ENCODE measurements around the gene ITGAV. TPM values are rescaled to one million over a fixed set of nuclear protein-coding genes. Genes with fewer than 3 reads are reported as not detected.

Gene ITGAV
- total and polyA plus RNA-seq, 2 of the 4 experiments (the other 2 are of a cell fraction) = 45.8 to 181 TPM

DNA sequence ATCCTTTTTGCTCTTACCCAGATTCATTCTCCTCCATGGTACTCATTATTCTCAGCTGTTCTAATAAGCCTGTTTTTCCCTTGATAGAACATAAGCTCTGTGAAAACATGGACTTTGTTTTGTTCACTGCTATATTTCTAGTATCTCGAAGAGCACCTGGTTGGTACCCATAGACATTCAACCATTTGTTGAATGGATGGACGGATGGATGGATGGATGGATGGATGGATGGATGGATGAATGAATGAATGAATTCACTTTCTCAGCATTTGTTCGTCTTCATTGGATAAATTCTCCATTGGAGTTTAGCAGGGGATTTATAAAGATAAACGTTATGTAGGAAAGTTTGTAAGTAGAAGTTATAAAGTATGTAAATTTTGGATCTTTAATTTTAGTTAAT lies 106.9 kb downstream of the ITGAV start:
- ChIA-PET POLR2A (ENCODE audit: unreplicated experiment) (no interaction called here), CTCF (no interaction called here)
- Histone ChIP-seq H2BK20ac (ENCODE audit: low read depth, low read length) (no peak overlapping the region), H3K4me2 (ENCODE audit: low read depth, low read length) (no peak overlapping the region), H2BK120ac (ENCODE audit: low read depth, low read length) (no peak overlapping the region), H2AFZ (replicated peaks; ENCODE audit: low read length, poor library complexity) (no peak overlapping the region), H2BK5ac (ENCODE audit: low read depth, low read length, poor library complexity, severe bottlenecking) (no peak overlapping the region), H3K4me1 (ENCODE audit: control insufficient read depth, insufficient read depth, low read length) (no peaks in the 10 kb centered on the region), H4K20me1 (ENCODE audit: insufficient read depth, low read length) (no peaks in the 10 kb centered on the region), H3K18ac (ENCODE audit: low read depth, low read length) (no peak overlapping the region), H3K4ac (ENCODE audit: low read depth, low read length) (no peak overlapping the region), H3K56ac (ENCODE audit: extremely low read depth, insufficient read depth, low read length) (no peak overlapping the region), H3K79me1 (ENCODE audit: low read depth in 1 of 2, low read length in 2 of 2) (peaks cover 0 to 9% of the 10 kb centered on the region in 2 experiments; a peak in 3 of 4 replicates), H3K9me1 (ENCODE audit: insufficient read depth, low read length) (no peaks in the 10 kb centered on the region), H2AK9ac (replicated peaks; ENCODE audit: low read depth, low read length, poor library complexity) (no peak overlapping the region), H3K9ac (ENCODE audit: low read depth, low read length) (no peak overlapping the region), H4K91ac (ENCODE audit: insufficient read depth, low read depth, low read length) (no peak overlapping the region), H3K14ac (replicated peaks; ENCODE audit: low read depth, low read length) (no peak overlapping the region), H2BK15ac (ENCODE audit: low read depth, low read length) (no peak overlapping the region), H3K36me3 (ENCODE audit: control insufficient read depth, insufficient read depth, low read length) (no peaks in the 10 kb centered on the region), H3K9me3 (ENCODE audit: control insufficient read depth, insufficient read depth, low read length) (no peaks in the 10 kb centered on the region), H2AK5ac (ENCODE audit: low read depth, low read length) (no peak overlapping the region), H3K4me3 (ENCODE audit: insufficient read depth, low read depth, low read length) (no peak overlapping the region), H4K5ac (ENCODE audit: low read depth, low read length) (no peak overlapping the region), H4K8ac (ENCODE audit: low read depth in 2 of 2, low read length in 2 of 2) (no peak overlapping the region), H3K23ac (ENCODE audit: low read depth, low read length) (no peak overlapping the region), H3K27ac (ENCODE audit: insufficient read depth, low read length) (no peak overlapping the region), H3K27me3 (ENCODE audit: control insufficient read depth, insufficient read depth, low read length) (no peaks in the 10 kb centered on the region)
- intact Hi-C loops (cut with micrococcal nuclease) = no loop called here
- no TSS peak for BruUV-seq (replicated peaks)
- in situ Hi-C loops (cut with MboI; ENCODE audit: low sequenced_read_pairs) = no loop called here
- TF ChIP-seq RFX5 (IDR thresholded peaks at IDR 0.05; ENCODE audit: low read depth, low read length) (no peak), MAFK (IDR thresholded peaks at IDR 0.05; ENCODE audit: low read depth, low read length) (no peak), SMC3 (IDR thresholded peaks at IDR 0.05; ENCODE audit: low read depth, low read length) (no peak), POLR2A (IDR thresholded peaks at IDR 0.05; ENCODE audit: low read depth, low read length) (no peak), CHD1 (IDR thresholded peaks at IDR 0.05; ENCODE audit: low read depth, low read length) (no peak), CEBPB (IDR thresholded peaks at IDR 0.05; ENCODE audit: low read depth, low read length) (no peak), RAD21 (IDR thresholded peaks at IDR 0.05; ENCODE audit: low read length) (no peak), RCOR1 (IDR thresholded peaks at IDR 0.05; ENCODE audit: insufficient replicate concordance, low read length) (no peak), MAZ (IDR thresholded peaks at IDR 0.05; ENCODE audit: borderline replicate concordance, low read depth, low read length) (no peak), MXI1 (IDR thresholded peaks at IDR 0.05; ENCODE audit: borderline replicate concordance, low read depth, low read length) (no peak), BHLHE40 (IDR thresholded peaks at IDR 0.05; ENCODE audit: low read depth, low read length) (no peak), FOS (IDR thresholded peaks at IDR 0.05; ENCODE audit: low read depth, low read length) (no peak), NFE2L2 (IDR thresholded peaks at IDR 0.05; ENCODE audit: low read depth, low read length) (no peak)
- TF ChIP-seq, protein P1, sequence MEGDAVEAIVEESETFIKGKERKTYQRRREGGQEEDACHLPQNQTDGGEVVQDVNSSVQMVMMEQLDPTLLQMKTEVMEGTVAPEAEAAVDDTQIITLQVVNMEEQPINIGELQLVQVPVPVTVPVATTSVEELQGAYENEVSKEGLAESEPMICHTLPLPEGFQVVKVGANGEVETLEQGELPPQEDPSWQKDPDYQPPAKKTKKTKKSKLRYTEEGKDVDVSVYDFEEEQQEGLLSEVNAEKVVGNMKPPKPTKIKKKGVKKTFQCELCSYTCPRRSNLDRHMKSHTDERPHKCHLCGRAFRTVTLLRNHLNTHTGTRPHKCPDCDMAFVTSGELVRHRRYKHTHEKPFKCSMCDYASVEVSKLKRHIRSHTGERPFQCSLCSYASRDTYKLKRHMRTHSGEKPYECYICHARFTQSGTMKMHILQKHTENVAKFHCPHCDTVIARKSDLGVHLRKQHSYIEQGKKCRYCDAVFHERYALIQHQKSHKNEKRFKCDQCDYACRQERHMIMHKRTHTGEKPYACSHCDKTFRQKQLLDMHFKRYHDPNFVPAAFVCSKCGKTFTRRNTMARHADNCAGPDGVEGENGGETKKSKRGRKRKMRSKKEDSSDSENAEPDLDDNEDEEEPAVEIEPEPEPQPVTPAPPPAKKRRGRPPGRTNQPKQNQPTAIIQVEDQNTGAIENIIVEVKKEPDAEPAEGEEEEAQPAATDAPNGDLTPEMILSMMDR (conservative IDR thresholded peaks at IDR 0.05; ENCODE audit: low read depth, low read length) = no peak
- TF ChIP-seq, protein P2, sequence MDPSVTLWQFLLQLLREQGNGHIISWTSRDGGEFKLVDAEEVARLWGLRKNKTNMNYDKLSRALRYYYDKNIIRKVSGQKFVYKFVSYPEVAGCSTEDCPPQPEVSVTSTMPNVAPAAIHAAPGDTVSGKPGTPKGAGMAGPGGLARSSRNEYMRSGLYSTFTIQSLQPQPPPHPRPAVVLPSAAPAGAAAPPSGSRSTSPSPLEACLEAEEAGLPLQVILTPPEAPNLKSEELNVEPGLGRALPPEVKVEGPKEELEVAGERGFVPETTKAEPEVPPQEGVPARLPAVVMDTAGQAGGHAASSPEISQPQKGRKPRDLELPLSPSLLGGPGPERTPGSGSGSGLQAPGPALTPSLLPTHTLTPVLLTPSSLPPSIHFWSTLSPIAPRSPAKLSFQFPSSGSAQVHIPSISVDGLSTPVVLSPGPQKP (IDR thresholded peaks at IDR 0.05; ENCODE audit: borderline replicate concordance, low read depth, low read length) = no peak
- TF ChIP-seq, protein P3, sequence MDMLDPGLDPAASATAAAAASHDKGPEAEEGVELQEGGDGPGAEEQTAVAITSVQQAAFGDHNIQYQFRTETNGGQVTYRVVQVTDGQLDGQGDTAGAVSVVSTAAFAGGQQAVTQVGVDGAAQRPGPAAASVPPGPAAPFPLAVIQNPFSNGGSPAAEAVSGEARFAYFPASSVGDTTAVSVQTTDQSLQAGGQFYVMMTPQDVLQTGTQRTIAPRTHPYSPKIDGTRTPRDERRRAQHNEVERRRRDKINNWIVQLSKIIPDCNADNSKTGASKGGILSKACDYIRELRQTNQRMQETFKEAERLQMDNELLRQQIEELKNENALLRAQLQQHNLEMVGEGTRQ (IDR thresholded peaks at IDR 0.05; ENCODE audit: low read depth, low read length) = no peak
- WGBS, 2 experiments (ENCODE audit: extremely low coverage in 2 of 2, insufficient read length in 1 of 2) = 100% methylated on average over 1 of the region's 4 CpGs; no CpG with 5 or more reads in 1 of the 2 experiments
- dilution Hi-C loops (cut with HindIII; ENCODE audit: low sequenced_read_pairs, unreplicated experiment) = no loop called here
- DNase-seq (no peak), ATAC-seq (ENCODE audit: low read depth) (no peak)
